8988T (cell line): ENCODE data around the gene TRAP1.
"Not testable (repeated sequence)": the region's sequence is repeated elsewhere in the genome, so short reads cannot be mapped to it uniquely, and the experiment has no call there.

Source experiments
- DNase-seq: peaks from one replicate; pipeline ENCODE4 v3.0.0; 2011

Gene TRAP1

DNA sequence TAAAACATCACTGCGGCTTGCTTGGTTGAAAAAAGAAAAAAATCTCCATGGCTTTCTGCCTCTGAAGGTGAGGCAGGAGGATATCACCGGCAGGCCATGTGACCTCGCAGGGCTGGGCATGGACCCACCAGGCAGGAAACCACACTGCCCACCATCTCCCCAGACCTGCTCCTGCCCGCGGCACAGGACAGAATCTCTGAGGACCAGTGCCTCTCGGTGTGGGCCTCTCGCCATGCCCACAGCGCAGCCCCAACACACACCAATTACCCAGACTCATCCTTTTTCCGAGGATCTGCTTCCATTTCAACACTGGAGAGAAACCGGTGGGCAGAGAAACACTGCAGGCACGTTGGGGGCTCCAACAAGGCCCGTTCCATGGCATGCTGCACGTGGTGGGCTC, 46.6 kb downstream of the TRAP1 start:
- DNase-seq: no peak

DNA sequence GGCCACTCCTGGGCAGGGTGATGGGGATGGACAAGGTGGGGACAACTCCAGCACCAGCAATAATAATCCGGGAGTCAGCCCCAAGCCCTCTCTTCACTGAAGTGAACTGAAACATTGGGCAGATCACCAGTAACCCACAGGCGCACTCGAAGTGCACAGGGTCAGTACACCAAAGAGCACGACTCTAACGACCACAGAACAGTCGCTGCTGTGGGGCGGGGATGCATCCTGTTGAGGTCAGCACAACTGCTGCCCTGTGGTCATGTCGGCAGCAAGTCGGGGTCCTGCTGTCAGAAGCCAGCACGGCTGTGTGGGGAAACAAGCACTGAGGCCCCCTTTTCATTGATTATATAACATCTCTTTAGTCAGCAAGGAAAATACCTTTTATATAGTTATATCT, 48.2 kb downstream of the TRAP1 start:
- DNase-seq: no peak

DNA sequence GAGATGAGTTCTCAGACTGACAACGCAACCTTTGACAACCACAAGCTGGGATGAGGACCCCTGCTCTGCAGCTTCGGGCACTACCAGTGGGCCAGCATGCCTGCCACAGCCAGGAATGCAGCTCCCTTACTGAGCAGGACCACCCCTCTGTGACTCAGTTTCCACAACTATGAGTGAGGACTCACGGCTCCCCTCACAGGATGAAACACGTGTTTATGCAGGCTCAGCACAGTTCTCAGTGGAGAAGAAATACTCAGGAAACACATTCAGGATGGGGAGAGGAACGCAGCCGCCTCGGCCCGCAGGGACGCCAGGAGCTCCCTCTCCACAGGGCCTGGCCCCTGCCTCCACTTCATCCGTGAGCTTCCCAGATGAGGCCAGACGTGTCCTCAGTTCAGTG, 48.7 kb downstream of the TRAP1 start:
- DNase-seq: no peak

GRCh38 chr16:3665508-3665907, 51.8 kb downstream of the TRAP1 start:
- DNase-seq: no peak

DNA sequence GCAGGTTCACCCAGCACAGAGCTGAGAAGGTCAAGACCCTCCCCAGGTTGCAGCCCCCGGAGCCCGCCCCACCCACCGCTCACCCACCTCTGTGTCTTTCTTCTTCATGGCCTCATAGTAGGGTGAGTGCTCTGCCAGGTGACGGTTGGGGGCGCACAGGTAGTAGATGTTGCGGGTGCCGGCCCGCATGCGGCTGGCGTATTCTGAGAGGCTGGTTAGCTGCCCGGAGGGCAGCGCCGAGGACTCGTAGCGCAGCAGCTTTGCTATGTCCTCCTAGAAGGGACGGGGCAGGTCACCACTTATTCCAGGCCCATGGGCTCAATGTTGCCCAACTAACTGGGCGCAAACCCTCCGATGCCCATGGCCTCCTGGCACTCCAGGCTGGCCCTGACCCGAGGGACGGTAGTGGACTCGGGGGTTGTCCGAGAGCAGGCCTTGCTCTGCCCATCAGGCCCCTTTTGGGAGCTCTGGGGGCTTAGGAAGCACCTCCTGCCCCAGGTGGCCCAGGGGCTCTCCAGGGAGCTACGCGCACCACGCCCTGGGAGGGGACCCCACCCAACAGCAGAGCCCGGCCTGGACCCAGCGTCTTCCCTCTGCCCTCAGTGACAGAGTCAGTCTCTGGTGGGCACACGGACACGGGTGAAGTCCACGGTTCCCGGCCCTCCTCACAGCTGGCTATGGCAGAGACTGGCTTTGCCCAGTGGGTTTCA, 53.0 kb downstream of the TRAP1 start:
- DNase-seq: no peak

DNA sequence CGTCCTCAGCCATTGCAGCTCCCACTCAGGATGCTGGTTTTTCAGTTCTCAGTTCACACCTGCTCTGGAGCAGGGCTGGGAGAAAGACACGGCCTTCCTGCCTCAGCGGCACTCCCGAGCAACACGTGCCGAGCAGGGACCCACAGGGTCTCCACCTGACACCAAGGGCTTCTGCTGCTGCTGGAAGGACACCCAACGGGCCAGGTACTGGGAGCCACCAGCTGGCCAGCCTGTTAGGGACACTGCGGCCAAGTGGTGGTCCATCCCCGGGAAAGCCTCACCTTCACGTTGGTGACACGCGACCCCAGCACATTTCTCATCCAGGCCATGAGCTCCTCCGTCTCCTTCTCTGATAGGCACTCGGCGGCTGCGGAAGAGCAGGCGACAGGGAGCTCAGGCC, 54.7 kb downstream of the TRAP1 start:
- no peak for DNase-seq

- no peak for DNase-seq
These were observed 55.4 kb downstream of the TRAP1 start for GRCh38 chr16:3661922-3662321.

GRCh38 chr16:3661311-3661710, 56.0 kb downstream of the TRAP1 start:
- DNase-seq: no peak

DNA sequence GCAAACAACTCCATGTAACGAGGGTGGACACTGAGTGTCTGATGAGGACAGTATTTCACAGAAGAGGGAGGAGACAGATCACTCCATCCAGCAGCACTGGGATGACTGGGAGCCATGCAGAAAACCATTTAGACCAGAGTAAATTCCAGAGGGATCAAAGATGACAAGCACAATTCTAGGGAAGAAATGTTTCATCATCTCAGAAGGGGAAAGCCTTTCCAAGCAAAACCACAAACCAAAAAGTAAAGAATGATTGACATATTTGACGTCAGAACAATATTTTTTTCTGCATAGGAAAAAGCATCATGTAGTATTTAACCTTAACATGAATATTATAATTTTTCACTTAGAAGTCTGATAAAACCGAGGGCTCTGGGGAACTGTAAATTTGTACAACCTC, 58.1 kb downstream of the TRAP1 start:
- DNase-seq: no peak

- no peak for DNase-seq
These were observed 60.5 kb downstream of the TRAP1 start for GRCh38 chr16:3656491-3657468.

DNA sequence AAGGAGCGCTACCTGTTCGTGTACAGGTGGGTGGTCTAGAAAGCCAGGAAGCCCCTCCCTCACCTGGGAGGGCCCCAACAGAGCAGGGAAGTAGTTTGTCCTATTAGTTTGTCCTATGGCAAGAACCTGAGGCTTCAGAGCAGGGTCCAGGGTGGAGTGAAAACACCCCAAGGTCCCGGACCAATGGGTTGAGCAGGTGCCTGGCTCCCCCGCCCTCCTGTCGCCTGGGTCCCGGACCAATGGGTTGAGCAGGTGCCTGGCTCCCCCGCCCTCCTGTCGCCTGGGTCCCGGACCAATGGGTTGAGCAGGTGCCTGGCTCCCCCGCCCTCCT, 61.2 kb downstream of the TRAP1 start:
- not testable (repeated sequence) for DNase-seq

- no peak for DNase-seq
These were observed 61.7 kb downstream of the TRAP1 start for GRCh38 chr16:3655396-3656159.

- DNase-seq: no peak
These were observed 62.3 kb downstream of the TRAP1 start for GRCh38 chr16:3655030-3655395.

DNA sequence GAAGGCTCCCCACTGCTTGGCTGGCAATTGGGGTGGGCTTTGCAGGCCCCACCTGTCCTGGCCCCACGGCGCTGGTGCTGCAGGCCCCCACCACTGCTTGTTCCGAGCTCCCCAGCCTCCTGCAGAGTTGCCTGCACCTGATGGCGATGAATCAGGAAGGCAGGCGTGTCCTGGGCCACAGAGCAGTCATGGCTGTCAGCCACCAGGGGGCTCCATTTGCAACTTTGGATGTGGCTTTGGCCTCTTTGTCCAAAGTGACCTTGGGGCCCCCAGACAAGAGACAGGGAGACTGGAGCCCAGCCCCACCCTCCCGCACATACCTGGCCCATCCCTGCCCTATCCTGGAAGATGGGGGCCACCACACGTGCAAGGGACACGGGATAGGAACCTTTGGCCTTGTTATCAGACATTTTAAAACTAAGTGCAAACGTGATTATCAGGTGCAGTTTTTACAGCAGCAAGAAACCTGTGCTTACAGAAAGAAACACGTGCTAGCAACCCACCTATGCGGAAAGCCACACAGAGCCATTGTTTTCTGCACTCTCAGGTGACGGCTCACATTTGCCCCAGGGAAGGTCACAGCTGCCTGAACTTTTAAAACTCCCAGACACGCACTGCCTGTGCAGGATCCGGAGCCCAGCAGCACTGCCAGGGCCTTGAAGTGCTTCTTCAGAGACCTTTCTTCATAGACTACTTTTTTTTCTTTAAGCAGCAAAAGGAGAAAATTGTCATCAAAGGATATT, 62.9 kb downstream of the TRAP1 start, which contains the start of gene DNASE1:
DNASE1 (plus strand) TSS at position 443 of the 743 bp plus-strand sequence. CDS start 683 bp downstream, outside the sequence.
- DNase-seq: peak; percentile 57

- no peak for DNase-seq
These were observed 64.7 kb downstream of the TRAP1 start for GRCh38 chr16:3652373-3653195.

DNA sequence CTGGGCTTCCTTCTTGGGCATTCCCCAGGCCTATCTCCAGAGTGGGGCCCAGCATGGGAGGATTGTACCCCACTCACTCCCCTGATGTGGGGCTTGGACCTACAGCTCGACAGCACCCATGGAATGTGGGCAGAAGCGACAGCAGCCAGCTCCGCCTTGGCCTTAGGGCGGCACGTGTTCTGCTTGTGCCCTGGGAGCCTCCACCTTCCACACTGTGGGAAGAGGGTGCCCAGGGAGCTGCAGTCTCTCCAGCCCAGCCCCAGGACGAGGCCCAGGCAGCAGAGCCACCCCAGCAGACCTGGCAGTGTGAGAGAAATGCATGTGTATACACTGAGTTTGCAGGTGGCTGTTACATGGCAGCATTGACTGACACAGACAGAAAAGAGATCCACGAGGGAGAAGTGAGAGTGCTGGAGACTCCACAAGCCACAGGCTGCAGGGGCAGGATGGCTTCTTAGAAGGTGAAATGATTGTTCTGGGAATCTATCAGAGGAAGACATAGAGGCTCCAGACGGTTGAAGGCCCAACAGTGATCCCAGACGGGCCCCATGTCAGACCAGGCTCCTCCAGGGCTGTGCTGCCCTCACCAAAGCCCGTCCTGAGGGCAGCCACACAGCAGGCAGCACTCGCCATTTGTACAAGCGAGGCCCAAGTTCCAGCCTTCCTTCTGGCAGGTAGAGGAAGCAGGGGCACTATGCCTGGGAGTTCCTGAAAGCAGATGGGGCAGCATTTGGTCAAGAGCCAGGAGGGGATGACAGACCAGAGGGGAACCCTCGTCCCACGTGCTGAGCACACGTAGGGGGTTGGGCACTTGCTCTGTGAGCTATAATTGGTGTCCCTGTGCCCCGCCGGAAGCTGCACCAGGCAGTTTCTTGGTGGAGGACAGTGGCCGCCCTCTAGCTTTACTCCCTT, 65.6 kb downstream of the TRAP1 start:
- no peak for DNase-seq

DNA sequence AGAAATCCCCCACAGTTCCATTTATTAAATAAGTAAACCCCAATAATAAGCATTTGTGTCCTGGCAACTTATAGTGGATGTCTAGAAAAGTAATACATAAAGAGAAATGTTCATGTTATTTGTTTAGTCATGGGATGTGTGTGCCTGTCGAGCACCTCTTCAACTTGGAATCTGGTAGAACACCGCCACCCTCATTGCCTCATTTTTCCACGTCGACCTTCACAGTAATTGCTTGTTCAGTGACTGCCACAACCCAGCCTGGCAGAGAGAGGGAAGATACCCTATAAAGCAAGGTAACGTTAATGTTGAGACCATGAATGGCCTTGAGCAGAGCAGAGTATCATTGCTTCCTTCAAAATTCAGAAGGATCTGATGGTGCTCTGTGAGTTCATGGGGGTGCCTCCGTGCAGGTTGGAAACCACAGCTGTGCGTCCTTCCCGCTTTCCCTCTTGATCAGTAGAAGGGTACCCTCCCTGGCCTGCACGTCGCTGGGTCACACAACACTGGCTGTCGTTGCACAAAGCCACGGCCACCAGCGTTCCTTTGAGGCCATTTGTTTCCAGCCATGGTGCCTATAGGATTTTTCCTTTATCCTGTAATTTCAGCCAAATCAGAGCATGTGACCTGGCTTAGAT, 66.6 kb downstream of the TRAP1 start:
- no peak for DNase-seq

DNA sequence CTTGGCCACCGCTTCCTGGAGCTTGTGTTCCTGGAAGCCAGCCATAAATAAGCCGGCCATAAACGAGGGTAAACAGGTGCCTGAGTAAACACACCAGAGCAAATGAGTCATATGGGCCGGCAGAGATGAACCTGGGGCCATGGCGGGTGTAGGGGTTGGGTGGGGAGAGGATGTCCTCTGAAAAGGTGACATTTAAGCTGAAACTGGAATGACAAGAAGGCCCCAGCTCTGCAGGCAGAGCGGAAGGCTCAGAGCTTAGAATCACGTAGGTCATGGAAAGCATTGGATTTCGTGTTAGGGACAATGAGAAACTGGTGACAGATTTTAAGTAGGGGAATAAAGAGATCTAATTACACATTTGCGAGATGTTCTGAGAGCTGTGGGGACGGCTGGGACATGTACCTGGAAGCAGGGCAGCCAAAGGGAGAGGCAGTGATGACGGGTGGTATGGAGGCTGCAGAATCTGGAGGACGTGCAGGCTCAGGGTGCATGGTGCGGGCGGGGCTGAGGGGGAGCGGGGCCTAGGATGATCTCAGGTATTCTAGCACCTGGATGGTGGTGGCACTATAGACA, 70.9 kb downstream of the TRAP1 start:
- no peak for DNase-seq

DNA sequence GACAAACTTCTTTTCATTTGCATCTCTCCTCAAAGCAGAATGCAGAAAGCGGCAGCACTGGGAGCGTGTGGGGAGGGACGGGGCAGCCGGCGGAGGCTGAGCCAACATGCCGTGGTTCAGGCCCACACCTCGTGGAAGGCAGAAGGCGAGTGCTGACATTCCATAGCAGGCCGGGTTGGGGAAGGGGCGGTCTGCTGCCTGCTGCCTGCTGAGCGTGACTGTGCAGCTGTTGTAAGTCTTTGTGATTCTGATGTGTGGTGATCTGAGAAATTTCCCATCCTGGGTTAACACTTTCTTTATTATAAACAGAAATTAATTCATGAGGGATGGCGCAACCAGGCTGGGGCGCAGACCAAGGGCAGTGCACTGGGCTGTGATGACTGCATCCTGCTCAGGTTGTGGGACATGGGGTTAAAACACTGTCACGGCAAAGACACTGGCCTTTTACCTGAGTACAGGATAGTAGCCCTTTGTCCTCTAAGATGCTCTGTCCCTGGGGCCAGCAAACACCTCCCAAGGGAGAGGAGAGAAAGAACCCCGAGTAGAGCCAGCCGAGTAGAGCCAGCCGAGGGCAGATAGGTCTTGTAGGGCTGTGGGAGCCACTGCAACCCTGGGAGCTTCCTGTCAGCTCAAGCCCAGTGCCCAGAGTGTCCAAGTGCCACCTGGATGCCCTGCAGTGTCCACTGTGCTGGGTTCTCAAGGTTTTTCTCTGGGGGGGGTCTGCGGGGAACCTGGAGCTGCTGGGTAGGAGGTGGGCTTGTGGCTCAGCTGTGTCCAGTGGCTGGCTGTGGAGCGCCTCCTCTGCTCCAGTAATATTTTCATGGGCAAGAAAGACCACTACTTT, 71.6 kb downstream of the TRAP1 start:
- DNase-seq: no peak
